Testis (tissue), 3 donors: ENCODE results near the gene CDC42EP4. TPM values are rescaled to one million over a fixed set of nuclear protein-coding genes. Genes with fewer than 3 reads are reported as not detected.
A peak's percentile ranks its signal among the peaks of the same experiment; 100 is the strongest.
"Not testable (repeated sequence)": the region's sequence is repeated elsewhere in the genome, so short reads cannot be mapped to it uniquely, and the experiment has no call there.

Experiments used
- DNase-seq: peaks from one replicate; pipeline ENCODE4 v3.0.0-alpha.2; 2019
- H3K27ac ChIP-seq, 2 donors: fragments of 200-600 bp; sonication (generic); one replicate each; pipeline ENCODE4 v1.5.1; 2019
- H3K27me3 ChIP-seq: fragments of 200-600 bp; sonication (generic); one replicate; pipeline ENCODE4 v1.5.1; 2019
- H3K36me3 ChIP-seq: fragments of 200-600 bp; sonication (generic); one replicate; pipeline ENCODE4 v1.5.1; 2017; ENCODE audit warnings: low read depth; ENCODE audit errors: missing control alignments
- H3K4me1 ChIP-seq: fragments of 200-600 bp; sonication (generic); one replicate; pipeline ENCODE4 v1.5.1; 2019
- H3K4me3 ChIP-seq, 2 donors: fragments of 200-600 bp; sonication (generic); one replicate each; pipeline ENCODE4 v1.5.1; 2017 to 2019
- H3K9me3 ChIP-seq: fragments of 200-600 bp; sonication (generic); one replicate; pipeline ENCODE4 v1.5.1; 2017
- POLR2A ChIP-seq: fragments of 450-650 bp; IDR thresholded peaks from one replicate; pipeline ENCODE4 v1.6.1; 2017; ENCODE audit warnings: antibody characterized with exemption, mild to moderate bottlenecking, moderate library complexity
- WGBS, 2 donors: methylation state at CpG; one replicate each; pipeline ENCODE4 v1.1.5; 2018; 5-methylcytosine and 5-hydroxymethylcytosine counted together
- intact Hi-C: fragments of 100-400 bp; cut with DNase I; formaldehyde crosslinking; loops from one replicate; pipeline ENCODE4 v1.15.1; 2023; ENCODE audit warnings: low total_unique reads
- polyA plus RNA-seq: library from polyadenylated mRNA; stranded (reverse); fragments of 350-450 nt; fragmentation: Illumina TruSeq; extraction: RNeasy Lipid Tissue Mini Kit (QIAGEN cat#74804); gene quantifications from one replicate; pipeline ENCODE4 v1.2.3, GENCODE V29; 2014; ENCODE audit warnings: low read depth, low replicate concordance; ENCODE audit not compliant: insufficient read depth
- total RNA-seq, 2 donors: library from RNA; depleted of rRNA; stranded (reverse); fragments of >200 nt; gene quantifications; one replicate each; pipeline ENCODE4 v1.2.3, GENCODE V29; 2016
- TF ChIP-seq, protein P1 (sequence below), 3 experiments: fragments of 450-650 bp in 2 of 3; fragments of 200-600 bp in 1 of 3; sonication (generic) in 1 of 3; IDR thresholded peaks; one replicate each; pipeline ENCODE4 v1.5.1; 2016 to 2019; ENCODE audit warnings: antibody characterized with exemption in 3 of 3, mild to moderate bottlenecking in 2 of 3, moderate library complexity in 1 of 3

The CDC42EP4 gene
- total and polyA plus RNA-seq, 3 donors from 2014 or later = 55.9 to 140 (median 103) TPM

- no peak for TF ChIP-seq POLR2A
- TF ChIP-seq, protein P1, sequence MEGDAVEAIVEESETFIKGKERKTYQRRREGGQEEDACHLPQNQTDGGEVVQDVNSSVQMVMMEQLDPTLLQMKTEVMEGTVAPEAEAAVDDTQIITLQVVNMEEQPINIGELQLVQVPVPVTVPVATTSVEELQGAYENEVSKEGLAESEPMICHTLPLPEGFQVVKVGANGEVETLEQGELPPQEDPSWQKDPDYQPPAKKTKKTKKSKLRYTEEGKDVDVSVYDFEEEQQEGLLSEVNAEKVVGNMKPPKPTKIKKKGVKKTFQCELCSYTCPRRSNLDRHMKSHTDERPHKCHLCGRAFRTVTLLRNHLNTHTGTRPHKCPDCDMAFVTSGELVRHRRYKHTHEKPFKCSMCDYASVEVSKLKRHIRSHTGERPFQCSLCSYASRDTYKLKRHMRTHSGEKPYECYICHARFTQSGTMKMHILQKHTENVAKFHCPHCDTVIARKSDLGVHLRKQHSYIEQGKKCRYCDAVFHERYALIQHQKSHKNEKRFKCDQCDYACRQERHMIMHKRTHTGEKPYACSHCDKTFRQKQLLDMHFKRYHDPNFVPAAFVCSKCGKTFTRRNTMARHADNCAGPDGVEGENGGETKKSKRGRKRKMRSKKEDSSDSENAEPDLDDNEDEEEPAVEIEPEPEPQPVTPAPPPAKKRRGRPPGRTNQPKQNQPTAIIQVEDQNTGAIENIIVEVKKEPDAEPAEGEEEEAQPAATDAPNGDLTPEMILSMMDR (IDR thresholded peaks at IDR 0.05) = no peak
- Histone ChIP-seq H3K4me3 (no peak overlapping the region), H3K27ac (no peak overlapping the region), H3K9me3 (no peaks in the 10 kb centered on the region), H3K4me1 (peaks cover 19% of the 10 kb centered on the region), H3K36me3 (no peaks in the 10 kb centered on the region), H3K27me3 (no peaks in the 10 kb centered on the region)
- DNase-seq = no peak
- WGBS, 2 donors = 87 to 89% methylated on average over 24 of the region's 24 CpGs
- intact Hi-C loops = no loop called here
Observed at GRCh38 chr17:73265646-73266640, 45.9 kb downstream of the CDC42EP4 start.

DNA sequence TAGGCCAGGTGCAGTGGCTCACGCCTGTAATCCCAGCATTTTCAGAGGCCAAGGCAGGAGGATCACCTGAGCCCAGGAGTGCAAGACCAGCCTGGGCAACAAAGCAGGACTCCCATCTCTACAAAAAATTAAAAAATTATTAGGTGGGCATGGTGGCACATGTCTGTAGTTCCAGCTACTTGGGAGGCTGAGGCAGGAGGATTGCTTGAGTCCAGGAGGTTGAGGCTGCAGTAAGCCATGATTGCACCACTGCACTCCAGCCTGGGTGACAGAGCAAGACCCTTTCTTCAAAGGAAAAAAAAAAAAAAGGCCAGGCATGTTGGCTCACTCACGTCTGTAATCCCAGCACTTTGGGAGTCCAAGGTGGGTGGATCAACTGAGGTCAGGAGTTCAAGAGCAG lies 47.4 kb downstream of the CDC42EP4 start:
- H3K27me3 ChIP-seq, DNase-seq, H3K4me3 ChIP-seq, H3K9me3 ChIP-seq, H3K27ac ChIP-seq, H3K36me3 ChIP-seq, intact Hi-C loops: not testable (repeated sequence)
- peaks cover 24% of the 10 kb centered on the region for H3K4me1 ChIP-seq
- 63 to 68% methylated on average over 2 of the region's 2 CpGs for WGBS, 2 donors

DNA sequence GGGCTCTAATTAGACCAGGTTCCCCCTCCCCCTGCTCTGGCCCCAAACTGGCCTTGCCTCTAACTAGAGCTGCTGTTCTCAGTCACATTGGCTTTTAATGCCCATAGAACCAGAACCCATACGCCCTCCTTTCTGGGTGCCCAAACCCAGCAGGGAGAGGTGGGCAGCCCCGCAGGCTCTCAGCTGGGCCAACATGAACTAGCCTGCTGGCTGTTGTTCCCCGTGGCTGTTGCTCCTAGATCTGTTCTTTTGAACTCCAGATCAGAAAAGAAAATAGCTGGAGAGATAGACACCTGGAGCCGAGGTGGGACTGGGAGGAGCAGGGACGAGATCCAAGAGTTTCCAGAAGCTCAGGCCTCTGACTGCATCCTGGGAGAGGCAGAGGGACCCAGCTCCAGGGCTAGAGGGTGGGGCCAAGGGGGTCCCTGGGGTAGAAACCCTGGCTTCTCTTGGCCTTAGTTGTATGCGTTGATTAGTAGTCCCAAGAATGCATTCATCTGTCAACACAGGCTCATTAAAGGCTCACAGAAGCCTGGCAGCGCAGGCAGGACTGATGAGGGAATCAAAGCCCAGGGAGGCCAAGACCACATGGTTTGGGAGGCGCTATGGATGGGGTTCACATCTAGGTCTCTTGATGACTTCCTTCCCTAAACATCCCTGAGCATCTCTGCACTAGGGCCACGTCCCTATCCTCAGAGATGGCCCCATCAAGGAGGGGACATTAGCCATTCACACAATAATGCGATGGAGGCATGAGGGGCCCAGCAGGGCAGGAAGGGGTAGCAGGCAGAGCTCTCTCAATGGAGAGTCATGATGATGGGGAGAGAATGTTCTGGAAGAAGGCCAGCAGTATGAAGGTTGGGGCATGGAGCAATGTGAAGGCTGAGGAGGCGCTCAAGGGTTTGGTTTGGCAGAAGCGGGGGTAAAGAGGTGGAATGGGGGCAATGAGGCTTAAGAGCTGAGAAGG lies 48.8 kb downstream of the CDC42EP4 start:
- 74 to 79% methylated on average over 12 of the region's 12 CpGs for WGBS, 2 donors
- no peak for DNase-seq
- Histone ChIP-seq H3K27me3 (no peaks in the 10 kb centered on the region), H3K4me3 (no peak overlapping the region), H3K9me3 (no peaks in the 10 kb centered on the region), H3K4me1 (peaks cover 25% of the 10 kb centered on the region), H3K36me3 (no peaks in the 10 kb centered on the region), H3K27ac (peak overlapping the region; percentile 37 to 39)
- intact Hi-C loops = no loop called here
- TF ChIP-seq, protein P1 (IDR thresholded peaks at IDR 0.05) = no peak
- no peak for TF ChIP-seq POLR2A

- Histone ChIP-seq H3K27ac (peak overlapping the region; percentile 36 to 55), H3K4me3 (no peak overlapping the region), H3K4me1 (peaks cover 25% of the 10 kb centered on the region), H3K36me3 (no peaks in the 10 kb centered on the region), H3K9me3 (no peaks in the 10 kb centered on the region), H3K27me3 (no peaks in the 10 kb centered on the region)
- TF ChIP-seq, protein P1 (IDR thresholded peaks at IDR 0.05) = no peak
- no peak for TF ChIP-seq POLR2A
- peak; percentile 91 for DNase-seq
- intact Hi-C loops = no loop called here
- WGBS, 2 donors = 61 to 62% methylated on average over 10 to 19 of the region's 19 CpGs
Observed at GRCh38 chr17:73261952-73262675, 49.7 kb downstream of the CDC42EP4 start.
